NT2/D1 (cell line): ENCODE results near the gene GPS2.

Experiments
- DNase-seq: peaks from one replicate; pipeline ENCODE4 v3.0.0-alpha.2; 2011; ENCODE audit warnings: low read depth, low spot score
- H3K27me3 ChIP-seq: 2 replicates; pipeline ENCODE4 v1.6.0; 2011; ENCODE audit warnings: mild to moderate bottlenecking; ENCODE audit not compliant: insufficient read length, insufficient read depth
- H3K36me3 ChIP-seq: 2 replicates; pipeline ENCODE4 v1.6.1; 2011; ENCODE audit warnings: mild to moderate bottlenecking, low read length, mixed read lengths; ENCODE audit not compliant: insufficient read depth, insufficient read length
- H3K4me1 ChIP-seq: 2 replicates; pipeline ENCODE4 v1.5.1; 2011; ENCODE audit not compliant: insufficient read depth, insufficient read length
- H3K4me3 ChIP-seq: 2 replicates; pipeline ENCODE4 v1.5.1; 2011; ENCODE audit warnings: low read depth; ENCODE audit not compliant: insufficient read length
- H3K9ac ChIP-seq: 2 replicates; pipeline ENCODE4 v1.6.0; 2011; ENCODE audit warnings: low read depth; ENCODE audit not compliant: insufficient read length
- H3K9me3 ChIP-seq: 2 replicates; pipeline ENCODE4 v1.5.1; 2011; ENCODE audit warnings: mild to moderate bottlenecking, low read length; ENCODE audit not compliant: insufficient read depth
- SUZ12 ChIP-seq: IDR thresholded peaks from 2 replicates; pipeline ENCODE4 v1.6.1; 2011; ENCODE audit not compliant: insufficient read length, insufficient read depth; ENCODE audit errors: extremely low read depth
- YY1 ChIP-seq: IDR thresholded peaks from 2 replicates; pipeline ENCODE4 v1.6.1; 2011; ENCODE audit not compliant: insufficient read length, insufficient read depth
- ZNF274 ChIP-seq: IDR thresholded peaks from 2 replicates; pipeline ENCODE4 v1.6.1; 2011; ENCODE audit warnings: mild to moderate bottlenecking, low read depth, low read length

Gene GPS2

DNA sequence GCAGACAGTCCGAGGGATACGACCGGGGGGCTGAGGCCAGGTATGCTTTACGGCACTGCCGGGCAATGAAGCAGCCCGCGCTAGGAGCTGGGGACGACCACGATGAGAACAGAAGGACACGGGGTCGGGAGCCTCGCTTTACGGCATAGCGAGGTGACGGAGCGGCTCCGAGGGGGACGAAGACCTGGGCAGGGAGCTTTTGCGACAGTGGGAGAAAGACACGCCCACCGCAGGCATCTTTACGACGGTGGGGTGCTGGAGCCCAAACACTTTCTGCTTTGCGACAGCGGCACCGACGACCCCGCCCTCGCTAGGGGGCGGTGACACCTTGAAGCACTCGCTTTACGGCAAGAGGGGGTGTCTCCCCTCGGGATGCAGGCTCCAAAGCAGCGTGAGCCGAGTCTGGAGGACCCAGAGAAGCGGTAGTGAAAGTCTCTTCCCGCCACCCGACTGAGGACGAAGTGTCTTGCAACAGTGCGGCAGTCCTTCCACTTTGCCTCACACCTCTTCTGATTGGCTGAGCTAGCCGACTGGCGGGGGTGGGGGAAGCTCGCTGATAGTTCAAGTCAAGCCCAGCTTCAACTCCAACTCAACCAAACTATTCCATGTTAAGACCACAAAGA is 14.3 kb upstream of the GPS2 start:
- H3K4me1 ChIP-seq: no peaks in the 10 kb centered on the region
- TF ChIP-seq ZNF274: no peak
- no peak for TF ChIP-seq YY1
- TF ChIP-seq SUZ12: no peak
- peak overlapping the region; percentile 84 for H3K4me3 ChIP-seq
- no peaks in the 10 kb centered on the region for H3K9me3 ChIP-seq
- peaks cover 31% of the 10 kb centered on the region for H3K36me3 ChIP-seq
- peak overlapping the region; percentile 85 for H3K9ac ChIP-seq
- no peaks in the 10 kb centered on the region for H3K27me3 ChIP-seq
- DNase-seq: peak; percentile 94

- Histone ChIP-seq H3K36me3 (peaks cover 37% of the 10 kb centered on the region), H3K27me3 (no peaks in the 10 kb centered on the region), H3K4me3 (peak within 1 kb of the TSS; percentile 84), H3K9ac (peak within 1 kb of the TSS; percentile 98), H3K9me3 (no peaks in the 10 kb centered on the region), H3K4me1 (no peaks in the 10 kb centered on the region)
- TF ChIP-seq SUZ12 (no peak), ZNF274 (no peak), YY1 (no peak)
- no peak for DNase-seq
These were observed 13.7 kb upstream of the GPS2 start, which contains the start of gene NEURL4 for GRCh38 chr17:7328840-7329373. NEURL4 (minus strand) TSS chr17:7329335; CDS start chr17:7329312, 23 bp downstream.

GRCh38 chr17:7328009-7328408 is 12.8 kb upstream of the GPS2 start:
- Histone ChIP-seq H3K4me1 (no peaks in the 10 kb centered on the region), H3K9ac (peak overlapping the region; percentile 98), H3K4me3 (peak overlapping the region; percentile 84), H3K9me3 (no peaks in the 10 kb centered on the region), H3K36me3 (peaks cover 46% of the 10 kb centered on the region), H3K27me3 (no peaks in the 10 kb centered on the region)
- TF ChIP-seq YY1 (no peak), SUZ12 (no peak), ZNF274 (no peak)
- no peak for DNase-seq

- DNase-seq: no peak
- no peaks in the 10 kb centered on the region for H3K9me3 ChIP-seq
- H3K9ac ChIP-seq: no peak overlapping the region
- peaks cover 51% of the 10 kb centered on the region for H3K36me3 ChIP-seq
- no peaks in the 10 kb centered on the region for H3K27me3 ChIP-seq
- no peaks in the 10 kb centered on the region for H3K4me1 ChIP-seq
- H3K4me3 ChIP-seq: no peak overlapping the region
- TF ChIP-seq ZNF274 (no peak), SUZ12 (no peak), YY1 (no peak)
These were observed 12.3 kb upstream of the GPS2 start for GRCh38 chr17:7327501-7327900.

GRCh38 chr17:7327056-7327455 is 11.9 kb upstream of the GPS2 start:
- DNase-seq: no peak
- H3K9ac ChIP-seq: no peak overlapping the region
- TF ChIP-seq ZNF274: no peak
- no peak for TF ChIP-seq YY1
- TF ChIP-seq SUZ12: no peak

DNA sequence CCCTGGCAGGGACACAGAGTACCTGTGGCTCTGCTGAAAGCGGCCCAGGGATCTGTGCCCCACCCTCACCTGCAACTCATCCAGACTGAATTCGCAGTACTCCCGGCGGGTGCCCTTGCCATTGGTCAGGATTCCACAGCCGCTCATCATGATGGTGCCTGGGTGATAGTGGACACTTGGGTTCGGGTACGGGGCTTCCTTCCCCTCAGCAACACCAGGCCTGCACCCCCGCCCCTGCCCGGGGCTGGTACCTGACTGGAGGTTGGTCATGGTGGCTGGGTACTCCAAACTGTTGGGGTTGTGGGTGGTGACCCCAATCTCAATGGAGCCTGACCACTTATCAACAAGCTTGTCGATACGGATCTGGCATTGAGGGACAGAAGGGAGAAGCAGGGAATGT is 11.0 kb upstream of the GPS2 start:
- no peaks in the 10 kb centered on the region for H3K27me3 ChIP-seq
- H3K9me3 ChIP-seq: no peaks in the 10 kb centered on the region
- no peaks in the 10 kb centered on the region for H3K4me1 ChIP-seq
- H3K9ac ChIP-seq: no peak overlapping the region
- no peak overlapping the region for H3K4me3 ChIP-seq
- TF ChIP-seq ZNF274: no peak
- no peak for TF ChIP-seq SUZ12
- TF ChIP-seq YY1: no peak
- no peak for DNase-seq
- peaks cover 64% of the 10 kb centered on the region for H3K36me3 ChIP-seq

More at GRCh38 chr17:7327056-7327455, 11.9 kb upstream of the GPS2 start:
- H3K4me1 ChIP-seq: no peaks in the 10 kb centered on the region
- no peaks in the 10 kb centered on the region for H3K9me3 ChIP-seq
- H3K36me3 ChIP-seq: peaks cover 55% of the 10 kb centered on the region
- H3K27me3 ChIP-seq: no peaks in the 10 kb centered on the region
- H3K4me3 ChIP-seq: no peak overlapping the region

GRCh38 chr17:7325031-7325528 is 9.9 kb upstream of the GPS2 start:
- Histone ChIP-seq H3K9ac (no peak overlapping the region), H3K4me3 (no peak overlapping the region), H3K36me3 (peaks cover 73% of the 10 kb centered on the region), H3K4me1 (no peaks in the 10 kb centered on the region), H3K27me3 (no peaks in the 10 kb centered on the region), H3K9me3 (no peaks in the 10 kb centered on the region)
- DNase-seq: no peak
- TF ChIP-seq ZNF274 (no peak), YY1 (no peak), SUZ12 (no peak)
